ENCODE results near the gene TLX1.

TLX1 gene

GRCh38 chr10:101134299-101135127 lies 3.4 kb downstream of the TLX1 start:
- DNase-seq = no peak

GRCh38 chr10:101135141-101136006 lies 4.3 kb downstream of the TLX1 start:
- DNase-seq = peak; percentile 54

GRCh38 chr10:101136007-101136707 lies 5.1 kb downstream of the TLX1 start:
- no peak for DNase-seq

- no peak for DNase-seq
Observed at GRCh38 chr10:101136708-101137121, 5.6 kb downstream of the TLX1 start.

- no peak for DNase-seq
Observed at GRCh38 chr10:101137271-101137670, 6.2 kb downstream of the TLX1 start.

GRCh38 chr10:101138788-101139420 lies 7.8 kb downstream of the TLX1 start:
- no peak for DNase-seq

GRCh38 chr10:101139421-101139911 lies 8.4 kb downstream of the TLX1 start:
- no peak for DNase-seq

- no peak for DNase-seq
Observed at GRCh38 chr10:101140084-101140949, 9.2 kb downstream of the TLX1 start.

GRCh38 chr10:101140950-101141615 lies 10.0 kb downstream of the TLX1 start:
- no peak for DNase-seq

- DNase-seq = peak; percentile 92
Observed at GRCh38 chr10:101141616-101142532, 10.8 kb downstream of the TLX1 start.

GRCh38 chr10:101142533-101143344 lies 11.6 kb downstream of the TLX1 start:
- DNase-seq = no peak

- peak; percentile 45 for DNase-seq
Observed at GRCh38 chr10:101143345-101143630, 12.2 kb downstream of the TLX1 start.

GRCh38 chr10:101144053-101144452 lies 13.0 kb downstream of the TLX1 start:
- no peak for DNase-seq

- no peak for DNase-seq
Observed at GRCh38 chr10:101145145-101145544, 14.0 kb downstream of the TLX1 start.

GRCh38 chr10:101145750-101146391 lies 14.8 kb downstream of the TLX1 start:
- no peak for DNase-seq

GRCh38 chr10:101146392-101147251 lies 15.5 kb downstream of the TLX1 start:
- DNase-seq = no peak

GRCh38 chr10:101151395-101151794 lies 20.3 kb downstream of the TLX1 start:
- no peak for DNase-seq

- no peak for DNase-seq
Observed at GRCh38 chr10:101152316-101152715, 21.2 kb downstream of the TLX1 start.

Data from suppressor macrophage treated with lipopolysaccharide for 4 hours (primary cell).